SIG-M5 treated with dmso at 0.1 percent for 504 hours (cell line): ENCODE results near the gene CCDC183.
A peak's percentile ranks its signal among the peaks of the same experiment; 100 is the strongest.
"Not testable (repeated sequence)": the region's sequence is repeated elsewhere in the genome, so short reads cannot be mapped to it uniquely, and the experiment has no call there.

ENCODE experiments used
- DNase-seq: peaks from one replicate; lab custom pipeline; 2025; ENCODE audit not compliant: unreplicated experiment; lab: John Stamatoyannopoulos, UW

The CCDC183 gene

DNA sequence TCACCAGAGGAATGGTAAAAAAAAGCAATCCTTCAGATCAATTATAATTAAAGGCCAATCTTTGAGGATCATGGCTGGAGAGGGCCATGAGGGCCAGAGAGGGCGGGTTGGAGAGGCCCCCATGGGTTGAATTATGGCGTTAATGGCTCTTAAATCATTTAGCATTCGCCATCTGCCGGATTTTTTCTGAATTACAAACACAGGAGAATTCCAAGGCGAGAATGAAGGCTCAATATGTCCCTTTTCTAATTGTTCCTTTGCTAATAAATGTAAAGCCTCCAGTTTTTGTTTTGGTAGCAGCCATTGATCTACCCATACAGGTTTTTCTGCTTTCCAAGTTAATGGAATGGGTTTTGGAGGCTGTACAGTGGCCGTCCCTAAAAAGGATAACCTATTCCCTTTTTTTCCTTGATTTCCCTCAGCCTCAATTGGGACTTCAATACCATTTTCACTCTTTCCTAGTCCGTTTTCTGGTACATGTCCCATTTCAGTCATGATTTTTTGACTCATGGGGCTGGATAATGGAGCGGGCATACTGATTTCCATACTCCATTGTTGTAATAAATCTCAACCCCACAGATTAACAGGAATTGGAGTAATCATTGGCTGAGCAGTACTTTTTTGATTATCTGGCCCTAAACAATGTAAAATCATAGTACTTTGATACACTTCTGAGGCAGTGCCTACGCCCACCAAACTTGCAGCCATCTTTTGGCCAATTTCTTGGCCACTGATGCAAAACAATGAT is 11.7 kb upstream of the CCDC183 start:
- peak; percentile 15 for DNase-seq

DNA sequence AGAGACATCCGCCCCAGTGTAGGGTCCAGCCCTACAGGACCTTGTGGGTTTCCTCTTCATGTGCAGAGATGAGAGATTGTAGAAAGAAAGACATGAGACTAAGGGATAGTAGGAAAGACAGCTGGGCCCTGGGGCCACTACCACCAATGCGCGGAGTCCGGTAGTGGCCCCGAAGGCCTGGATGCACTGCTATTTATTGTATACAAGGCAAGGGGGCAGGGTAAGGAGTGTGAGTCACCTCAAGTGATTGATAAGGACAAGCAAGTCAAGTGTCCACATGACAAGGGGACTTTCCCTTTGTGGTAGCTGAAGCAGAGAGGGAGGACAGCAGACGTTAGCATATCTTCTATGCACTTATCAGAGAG is 11.2 kb upstream of the CCDC183 start:
- no peak for DNase-seq

DNA sequence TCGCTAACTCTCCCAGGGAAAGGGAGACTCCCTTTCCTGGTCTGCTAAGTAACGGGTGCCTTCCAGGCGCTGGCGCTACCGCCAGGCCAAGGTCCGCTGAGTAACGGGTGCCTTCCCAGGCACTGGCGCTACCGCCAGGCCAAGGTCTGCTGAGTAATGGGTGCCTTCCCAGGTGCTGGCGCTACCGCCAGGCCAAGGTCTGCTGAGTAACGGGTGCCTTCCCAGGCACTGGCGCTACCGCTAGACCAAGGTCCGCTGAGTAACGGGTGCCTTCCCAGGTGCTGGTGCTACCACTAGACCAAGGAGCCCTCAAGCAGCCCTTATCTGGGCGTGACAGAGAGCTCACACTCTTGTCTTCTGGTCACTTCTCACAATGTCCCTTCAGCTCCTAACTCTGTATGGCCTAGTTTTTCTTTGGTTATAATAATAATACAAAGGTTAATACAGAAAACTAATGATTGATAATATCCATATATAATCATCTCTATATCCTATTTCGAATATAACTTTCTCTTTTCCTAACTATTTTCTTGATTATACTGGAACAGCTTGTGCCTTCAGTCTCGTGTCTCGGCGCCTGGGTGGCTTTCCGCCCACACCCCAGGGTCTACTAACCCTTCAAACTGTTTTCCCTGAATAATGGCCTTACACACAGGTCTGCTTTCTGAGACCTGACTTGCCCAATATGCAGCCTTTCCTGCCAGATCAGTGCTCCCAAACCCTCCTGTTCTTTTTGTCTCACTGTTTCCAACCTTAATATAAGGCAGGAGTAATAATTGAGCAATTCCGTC is 10.4 kb upstream of the CCDC183 start:
- not testable (repeated sequence) for DNase-seq

DNA sequence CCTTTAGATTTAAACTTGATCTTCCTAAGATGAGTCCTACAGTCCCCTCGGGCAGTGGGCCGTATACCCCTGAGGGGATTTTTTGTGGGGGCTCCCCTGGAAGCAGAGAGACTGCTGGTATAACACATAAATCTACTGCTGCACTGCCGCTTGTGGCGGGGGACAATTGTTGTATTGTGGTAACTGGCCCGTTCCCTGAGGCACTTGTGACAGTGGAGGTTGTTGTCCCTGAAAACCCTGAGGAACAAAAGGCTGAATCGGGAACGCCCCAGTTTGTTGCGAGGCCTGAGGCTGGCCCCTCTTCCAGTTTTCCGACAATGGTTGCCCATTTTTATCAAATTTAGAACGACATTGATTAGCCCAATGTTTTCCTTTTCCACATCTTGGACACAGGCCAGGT is 9.7 kb upstream of the CCDC183 start:
- no peak for DNase-seq

DNA sequence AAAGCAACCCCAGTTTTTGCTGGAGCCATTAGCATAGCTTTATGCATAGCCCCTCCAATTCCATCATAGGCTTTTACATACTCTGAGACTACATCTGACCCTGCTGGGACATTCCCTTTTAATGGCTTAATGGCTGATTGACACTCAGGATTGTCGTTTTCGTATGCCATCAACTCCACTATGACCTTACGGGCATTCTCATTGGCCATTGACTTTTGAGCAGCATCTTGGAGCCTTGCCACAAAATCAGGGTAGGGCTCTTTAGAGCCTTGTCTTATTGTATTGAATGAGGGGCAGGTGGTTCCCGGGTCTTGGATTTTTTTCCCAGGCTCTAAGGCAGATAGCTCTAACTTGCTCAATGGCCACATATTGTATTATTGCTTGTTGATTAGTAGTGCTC is 9.2 kb upstream of the CCDC183 start:
- not testable (repeated sequence) for DNase-seq

DNA sequence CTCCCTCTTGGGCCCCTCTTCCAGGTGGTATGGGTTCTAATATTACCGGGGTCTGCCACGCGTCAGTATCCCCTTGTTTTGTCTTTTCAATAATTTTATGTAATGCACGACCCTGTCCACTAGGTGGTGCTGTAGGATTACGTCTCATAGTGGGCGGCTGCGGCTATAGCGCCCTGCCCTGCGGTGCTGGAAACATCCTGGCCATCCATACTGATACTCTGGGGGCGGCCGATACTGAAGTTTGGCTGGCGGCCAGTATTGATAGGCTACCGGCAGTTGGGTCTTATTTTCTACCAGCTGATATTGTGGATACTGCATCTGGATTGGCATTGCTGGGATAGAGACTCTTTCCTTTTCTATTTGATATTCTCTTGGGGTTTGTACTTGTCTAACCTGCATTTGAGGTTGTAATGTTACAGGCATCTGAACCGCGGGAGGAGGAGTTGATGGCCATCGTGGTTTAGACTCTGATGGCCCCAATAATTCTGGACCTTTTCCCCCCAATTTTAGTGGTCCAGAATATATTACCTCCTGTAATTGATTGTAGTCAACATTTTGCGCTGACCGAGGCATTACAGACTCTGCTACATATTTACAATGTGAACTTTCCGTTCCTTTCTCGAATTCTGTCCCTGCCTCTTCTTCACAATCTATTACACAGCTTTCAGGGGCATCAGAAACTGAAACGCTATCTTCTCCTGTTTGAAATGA is 8.3 kb upstream of the CCDC183 start:
- DNase-seq, result peak; percentile 63

DNA sequence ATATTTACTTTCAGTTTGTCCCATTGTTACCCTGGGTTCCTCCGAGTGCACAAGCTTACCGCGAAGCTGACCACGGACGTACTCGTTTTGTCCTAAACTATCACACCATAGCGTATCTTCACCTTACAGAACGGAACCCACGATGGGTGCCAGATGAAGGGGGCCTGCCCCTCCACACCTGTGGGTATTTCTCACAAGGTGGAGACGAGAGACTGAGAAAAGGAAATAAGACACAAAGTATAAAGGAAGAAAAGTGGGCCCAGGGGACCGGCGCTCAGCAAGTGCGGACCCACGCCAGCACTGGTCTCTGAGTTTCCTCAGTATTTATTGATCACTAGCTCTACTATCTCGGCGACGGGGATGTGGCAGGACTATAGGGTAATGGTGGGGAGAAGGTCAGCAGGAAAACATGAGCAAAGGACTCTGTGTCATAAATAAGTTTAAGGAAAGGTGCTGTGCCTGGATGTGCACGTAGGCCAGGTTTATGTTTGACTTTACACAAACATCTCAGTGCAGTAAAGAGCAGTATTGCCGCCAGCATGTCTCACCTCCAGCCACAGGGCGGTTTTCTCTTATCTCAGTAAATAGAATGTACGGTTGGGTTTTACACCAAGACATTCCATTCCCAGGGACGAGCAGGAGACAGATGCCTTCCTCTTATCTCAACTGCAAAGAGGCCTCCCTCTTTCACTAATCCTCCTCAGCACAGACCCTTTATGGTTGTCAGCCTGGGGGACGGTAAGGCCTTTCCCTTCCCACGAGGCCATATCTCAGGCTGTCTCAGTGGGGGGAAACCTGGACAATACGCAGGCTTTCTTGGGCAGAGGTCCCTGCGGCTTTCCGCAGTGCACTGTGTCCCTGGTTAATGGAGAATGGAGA is 7.3 kb upstream of the CCDC183 start:
- DNase-seq, result not testable (repeated sequence)

DNA sequence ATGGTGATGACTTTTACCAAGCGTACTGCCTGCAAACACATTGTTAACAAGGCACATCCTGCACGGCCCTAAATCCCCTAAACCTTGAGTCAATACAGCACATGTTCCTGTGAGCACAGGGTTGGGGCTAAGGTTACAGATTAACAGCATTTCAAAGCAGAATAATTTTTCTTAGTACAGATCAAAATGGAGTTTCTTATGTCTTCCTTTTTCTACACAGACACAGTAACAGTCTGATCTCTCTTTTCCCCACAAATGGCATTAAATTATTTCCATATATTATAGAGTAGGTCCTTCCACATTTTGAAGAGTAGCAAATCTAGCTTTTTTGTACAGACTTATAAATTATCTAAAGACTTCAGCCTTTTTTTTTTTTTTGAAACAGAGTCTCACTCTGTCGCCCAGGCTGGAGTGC is 6.6 kb upstream of the CCDC183 start:
- DNase-seq, result no peak

DNA sequence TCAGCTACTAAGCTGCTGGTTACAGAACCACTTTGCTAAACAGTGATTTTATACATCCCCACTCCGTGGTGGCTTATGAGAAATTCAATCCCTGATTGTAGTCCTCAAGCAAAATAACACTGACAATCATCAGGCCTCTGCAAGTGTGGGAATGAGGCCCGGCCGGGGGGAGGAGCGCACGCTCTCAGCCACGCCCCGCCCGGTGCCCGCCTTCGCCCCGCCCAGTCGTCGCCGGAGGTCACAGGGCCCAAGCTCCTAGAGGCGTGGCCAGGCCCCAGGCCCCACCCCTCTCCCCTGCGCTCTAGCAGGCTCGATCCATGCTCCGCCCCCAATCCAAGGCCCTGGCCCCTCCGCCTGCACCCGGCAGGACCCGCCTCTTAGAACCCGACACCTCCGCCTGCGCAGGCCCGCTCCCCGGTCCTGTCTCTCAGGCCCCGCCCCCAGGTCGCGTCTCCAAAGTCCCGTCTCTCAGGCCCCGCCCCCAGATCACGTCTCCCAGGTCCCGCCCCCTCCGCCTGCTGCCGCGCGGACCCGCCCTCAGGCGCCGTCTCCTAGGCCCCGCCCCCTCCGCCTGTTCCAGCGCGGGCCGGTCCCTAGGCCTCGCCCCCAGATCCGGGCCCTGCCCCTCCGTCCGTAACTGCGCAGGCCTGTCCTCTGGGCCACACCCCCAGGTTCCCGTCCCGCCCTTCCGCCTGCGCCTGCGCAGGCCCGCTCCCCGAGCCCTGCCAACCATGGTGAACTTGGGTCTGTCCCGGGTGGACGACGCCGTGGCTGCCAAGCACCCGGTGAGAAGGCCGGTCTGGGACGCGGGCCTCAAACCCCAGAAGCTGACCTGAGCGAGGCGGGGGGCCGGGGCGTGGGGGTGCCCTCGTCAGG is 5.3 kb upstream of the CCDC183 start, which contains the start of gene TMEM141:
Gene TMEM141, plus strand, starts transcription at position 705 of the 876 bp plus-strand sequence. Its CDS starts 27 bp downstream, at position 732.
- peak; percentile 96 for DNase-seq

DNA sequence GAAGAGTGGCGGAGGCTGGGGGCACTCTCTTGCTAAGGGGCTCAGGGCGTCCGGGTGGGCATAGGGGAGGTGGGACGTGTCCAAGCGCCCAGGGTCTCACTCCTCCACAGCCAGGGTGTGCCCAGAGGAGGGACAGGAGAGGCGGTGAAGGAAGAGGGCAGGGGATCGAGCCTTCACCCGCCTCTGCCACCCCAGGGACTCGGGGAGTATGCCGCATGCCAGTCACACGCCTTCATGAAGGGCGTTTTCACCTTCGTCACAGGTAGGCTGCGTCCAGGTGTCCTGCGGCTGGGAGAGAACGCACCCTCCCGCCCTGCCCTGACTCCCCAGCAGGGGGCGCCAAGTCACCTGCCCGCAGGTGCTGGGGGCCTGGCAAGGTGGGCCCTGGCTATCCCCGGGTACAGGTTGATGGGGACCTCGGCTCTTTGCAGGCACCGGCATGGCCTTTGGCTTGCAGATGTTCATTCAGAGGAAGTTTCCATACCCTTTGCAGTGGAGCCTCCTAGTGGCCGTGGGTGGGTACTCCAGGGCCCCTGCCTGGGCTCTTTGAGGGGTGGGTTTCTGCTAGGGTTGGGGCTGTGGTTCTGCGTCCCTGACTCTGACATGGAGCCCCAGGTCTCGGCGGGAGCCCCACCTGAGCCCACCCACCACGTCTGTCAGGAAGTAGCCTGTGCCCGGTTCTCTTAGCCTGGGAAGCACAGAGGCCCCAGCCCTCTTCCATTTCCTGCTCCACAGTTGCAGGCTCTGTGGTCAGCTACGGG is 4.4 kb upstream of the CCDC183 start:
- peak; percentile 51 for DNase-seq

DNA sequence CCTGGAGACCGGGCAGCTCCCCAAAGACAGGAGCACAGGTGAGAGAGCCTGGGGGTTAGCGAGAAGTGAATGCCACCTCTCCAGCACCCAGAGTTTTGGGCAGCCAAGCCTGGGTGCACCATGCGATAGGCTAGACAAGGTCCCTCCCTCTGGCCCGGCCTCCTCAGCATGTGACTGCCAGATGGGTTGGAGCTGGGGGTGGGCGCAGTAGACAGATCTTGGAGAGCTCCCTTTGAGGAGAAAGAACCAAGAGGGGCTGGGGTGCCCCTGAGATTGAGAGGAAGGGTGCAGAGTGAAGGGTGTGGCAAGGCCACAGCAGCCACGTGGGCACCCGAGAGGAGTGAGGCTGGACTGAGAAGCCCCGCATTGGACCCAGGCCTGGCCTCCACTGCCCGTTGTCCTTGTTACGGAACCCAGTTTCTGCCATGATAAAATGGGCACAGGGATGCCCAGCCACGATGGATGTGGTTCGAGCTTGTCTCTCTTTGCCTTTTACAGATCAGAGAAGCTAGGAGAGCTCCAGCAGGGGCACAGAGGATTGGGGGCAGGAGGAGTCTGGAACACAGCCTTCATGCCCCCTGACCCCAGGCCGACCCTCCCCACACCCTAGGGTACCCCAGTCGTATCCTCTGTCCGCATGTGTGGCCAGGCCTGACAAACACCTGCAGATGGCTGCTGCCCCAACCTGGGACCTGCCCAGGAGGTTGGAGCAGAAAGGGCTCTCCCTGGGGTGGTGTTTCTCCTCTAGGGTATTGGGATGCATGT is 3.6 kb upstream of the CCDC183 start:
- no peak for DNase-seq

DNA sequence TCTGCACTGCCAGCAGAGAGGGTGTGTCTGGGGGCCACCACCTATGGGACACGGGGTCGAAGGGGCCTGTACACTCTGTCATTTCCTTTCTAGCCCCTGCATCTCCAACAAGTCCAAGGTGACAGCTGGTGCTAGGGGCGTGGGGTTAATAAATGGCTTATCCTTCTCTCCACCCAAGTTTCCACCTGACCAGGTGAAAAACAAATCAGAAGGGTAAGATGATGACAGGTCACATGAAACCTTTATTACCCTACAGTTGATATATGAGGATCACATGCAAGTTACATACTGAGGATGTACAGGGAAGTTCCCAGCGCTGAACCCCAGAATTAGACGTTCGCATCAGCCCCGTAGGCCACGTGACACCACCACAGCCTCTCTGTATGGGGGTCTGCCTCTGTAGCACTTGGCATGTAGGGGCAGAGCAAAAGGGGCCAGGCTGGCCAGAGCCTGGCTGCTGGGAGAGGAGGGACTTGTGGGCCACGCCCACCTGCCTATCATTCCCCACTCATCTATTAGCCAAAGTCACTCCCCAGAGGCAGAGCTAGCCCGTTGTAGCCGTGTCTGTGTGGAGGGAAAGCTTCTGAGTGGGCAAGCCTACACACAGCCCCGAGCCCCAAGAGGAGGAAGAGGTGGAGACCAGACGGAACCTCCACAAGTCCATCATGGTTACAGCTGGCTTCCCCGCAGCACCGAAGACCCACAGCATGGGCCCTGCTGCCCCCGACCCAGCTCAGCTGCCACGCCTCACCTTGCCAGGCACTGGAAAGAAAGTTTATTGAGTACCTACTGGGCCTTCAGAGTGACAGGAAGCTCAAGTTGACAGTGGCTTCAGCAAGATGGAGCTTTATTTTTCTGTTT is 2.8 kb upstream of the CCDC183 start:
- no peak for DNase-seq

DNA sequence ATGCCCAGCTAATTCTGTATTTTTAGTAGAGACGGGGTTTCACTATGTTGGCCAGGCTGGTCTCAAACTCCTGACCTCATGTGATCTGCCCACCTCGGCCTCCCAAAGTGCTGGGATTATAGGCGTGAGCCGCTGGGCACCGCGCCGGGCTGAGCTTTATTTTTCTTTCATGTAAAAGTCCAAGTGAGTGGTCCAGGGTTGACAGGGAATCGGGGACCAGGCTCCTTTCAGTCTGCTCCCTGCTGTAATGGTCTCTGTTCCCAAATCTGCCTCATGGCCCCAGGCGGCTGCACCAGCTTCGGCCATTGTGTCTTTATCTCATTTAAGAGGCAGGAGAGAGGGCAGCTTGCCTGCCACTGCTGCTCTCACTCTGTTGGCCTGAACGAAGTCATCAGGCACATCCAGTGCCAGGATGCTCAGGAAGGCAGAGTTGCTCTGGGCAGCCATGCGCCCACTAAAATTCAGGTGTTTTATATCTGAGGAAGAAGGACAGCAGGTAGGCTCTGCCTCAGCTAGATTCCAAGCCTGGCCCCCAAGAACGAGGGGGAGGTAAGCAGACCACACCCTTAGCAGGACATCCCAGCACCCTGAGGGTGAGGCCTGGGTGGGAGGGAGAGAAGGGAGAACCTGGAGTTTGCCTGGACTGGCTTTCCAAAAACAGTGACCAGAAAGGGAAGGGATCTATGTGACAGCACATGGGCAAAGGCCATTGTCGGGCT is 1.7 kb upstream of the CCDC183 start:
- DNase-seq, result no peak

DNA sequence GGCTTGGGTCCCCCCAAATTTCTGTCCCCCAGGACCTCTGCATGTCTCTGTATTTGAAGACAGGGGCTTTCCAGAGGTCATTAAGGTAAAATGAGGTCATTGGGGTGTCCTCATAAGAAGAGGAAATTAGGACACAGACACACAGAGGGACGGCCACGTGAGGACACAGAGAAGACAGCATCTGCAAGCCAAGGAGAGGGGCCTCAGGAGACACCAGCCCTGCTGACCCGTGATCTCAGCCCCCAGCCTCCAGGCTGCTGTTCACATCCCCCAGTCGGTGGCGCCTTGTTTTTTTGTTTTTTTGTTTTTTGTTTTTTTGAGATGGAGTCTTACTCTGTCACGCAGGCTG is 1.2 kb upstream of the CCDC183 start:
- DNase-seq, result no peak

DNA sequence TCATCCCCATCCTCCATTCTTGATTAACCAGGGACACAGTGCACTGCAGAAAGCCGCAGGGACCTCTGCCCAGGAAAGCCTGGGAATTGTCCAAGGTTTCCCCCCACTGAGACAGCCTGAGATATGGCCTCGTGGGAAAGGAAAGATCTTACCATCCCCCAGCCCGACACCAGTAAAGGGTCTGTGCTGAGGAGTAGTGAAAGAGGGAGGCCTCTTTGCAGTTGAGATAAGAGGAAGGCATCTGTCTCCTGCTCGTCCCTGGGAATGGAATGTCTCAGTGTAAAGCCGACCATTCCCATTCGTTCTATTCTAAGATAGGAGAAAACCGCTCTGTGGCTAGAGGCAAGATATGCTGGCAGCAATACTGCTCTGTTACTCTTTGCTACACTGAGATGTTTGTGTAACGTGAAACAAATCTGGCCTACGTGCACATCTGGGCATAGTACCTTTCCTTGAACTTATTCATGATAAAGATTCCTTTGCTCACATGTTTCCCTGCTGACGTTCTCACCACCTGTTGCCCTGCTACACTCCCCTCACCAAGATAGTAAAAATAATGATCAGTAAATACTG is 723 bp downstream of the CCDC183 start:
- DNase-seq, result not testable (repeated sequence)

DNA sequence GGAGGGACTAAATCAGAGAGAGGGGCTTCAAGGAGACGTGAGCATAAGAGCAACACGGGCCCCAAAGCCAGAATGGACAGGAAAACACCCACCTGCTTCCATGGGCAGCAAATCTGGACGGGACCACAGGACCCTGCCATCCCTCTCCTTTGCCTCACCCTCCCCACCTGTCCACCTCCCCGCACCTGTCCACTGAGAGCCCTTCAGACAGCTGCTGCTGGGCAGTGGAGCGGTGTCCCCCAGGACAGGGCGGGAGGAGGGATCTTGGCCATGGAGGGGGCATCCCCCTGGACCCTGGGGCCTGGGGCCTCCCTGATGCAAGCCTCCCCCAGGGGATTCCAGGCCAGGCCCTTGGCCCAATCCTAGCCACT is 2.6 kb downstream of the CCDC183 start:
- no peak for DNase-seq
